Karpas-422 (cell line): ENCODE data around the gene IL1RN. TPM values are rescaled to one million over a fixed set of nuclear protein-coding genes. Genes with fewer than 3 reads are reported as not detected.

Experiments used
- DNase-seq: peaks from one replicate; pipeline ENCODE4 v3.0.0-alpha.2; 2015
- H2AFZ ChIP-seq: fragments of 200-600 bp; sonication (generic); 2 replicates; pipeline ENCODE4 v1.6.1; 2014; ENCODE audit warnings: antibody characterized with exemption, low read length, mixed read lengths
- H3K27ac ChIP-seq: fragments of 200-600 bp; sonication (generic); 2 replicates; pipeline ENCODE4 v1.5.1; 2014; ENCODE audit warnings: mild to moderate bottlenecking, low read length, moderate library complexity
- H3K27me3 ChIP-seq: fragments of 200-600 bp; sonication (generic); 2 replicates; pipeline ENCODE4 v1.6.1; 2014; ENCODE audit warnings: low read length, mixed read lengths
- H3K36me3 ChIP-seq: fragments of 200-600 bp; sonication (generic); 2 replicates; pipeline ENCODE4 v1.6.1; 2014; ENCODE audit warnings: low read length, mixed read lengths; ENCODE audit not compliant: insufficient read depth
- H3K4me1 ChIP-seq: fragments of 200-600 bp; sonication (generic); 2 replicates; pipeline ENCODE4 v1.6.1; 2014; ENCODE audit warnings: mild to moderate bottlenecking, low read length, mixed read lengths
- H3K4me2 ChIP-seq: fragments of 200-600 bp; sonication (generic); 2 replicates; pipeline ENCODE4 v1.6.1; 2014; ENCODE audit warnings: low read length, low read depth, mild to moderate bottlenecking; ENCODE audit not compliant: poor library complexity, severe bottlenecking
- H3K4me3 ChIP-seq: fragments of 200-600 bp; sonication (generic); 2 replicates; pipeline ENCODE4 v1.5.1; 2014; ENCODE audit warnings: mild to moderate bottlenecking, antibody characterized with exemption, low read length, mixed read lengths
- H3K79me2 ChIP-seq: fragments of 200-600 bp; sonication (generic); 2 replicates; pipeline ENCODE4 v1.6.1; 2014; ENCODE audit warnings: mild to moderate bottlenecking, low read length, mixed read lengths
- H3K9ac ChIP-seq: fragments of 200-600 bp; sonication (generic); 2 replicates; pipeline ENCODE4 v1.6.0; 2014; ENCODE audit warnings: low read length
- H3K9me2 ChIP-seq: fragments of 200-600 bp; sonication (generic), shearing (Covaris generic); replicated peaks from 2 replicates; pipeline ENCODE4 v1.6.0; 2014; ENCODE audit warnings: mild to moderate bottlenecking, low read length, moderate library complexity; ENCODE audit not compliant: insufficient read depth
- H3K9me3 ChIP-seq: fragments of 300-700, 200-600 bp; sonication (generic); 2 replicates; pipeline ENCODE4 v1.6.1; 2014; ENCODE audit warnings: low read length, mixed read lengths
- H4K20me1 ChIP-seq: fragments of 200-600 bp; sonication (generic); 2 replicates; pipeline ENCODE4 v1.6.1; 2014; ENCODE audit warnings: mild to moderate bottlenecking, antibody characterized with exemption, low read length, low read depth; ENCODE audit not compliant: insufficient read depth
- total RNA-seq: library from RNA; depleted of rRNA; stranded (reverse); fragments of >200 nt; shearing (Covaris generic); gene quantifications from 2 replicates; pipeline ENCODE4 v1.2.3, GENCODE V29; 2014; ENCODE audit warnings: low replicate concordance

The IL1RN gene
- total RNA-seq, 1 experiment from 2014 or later, result not detected

DNA sequence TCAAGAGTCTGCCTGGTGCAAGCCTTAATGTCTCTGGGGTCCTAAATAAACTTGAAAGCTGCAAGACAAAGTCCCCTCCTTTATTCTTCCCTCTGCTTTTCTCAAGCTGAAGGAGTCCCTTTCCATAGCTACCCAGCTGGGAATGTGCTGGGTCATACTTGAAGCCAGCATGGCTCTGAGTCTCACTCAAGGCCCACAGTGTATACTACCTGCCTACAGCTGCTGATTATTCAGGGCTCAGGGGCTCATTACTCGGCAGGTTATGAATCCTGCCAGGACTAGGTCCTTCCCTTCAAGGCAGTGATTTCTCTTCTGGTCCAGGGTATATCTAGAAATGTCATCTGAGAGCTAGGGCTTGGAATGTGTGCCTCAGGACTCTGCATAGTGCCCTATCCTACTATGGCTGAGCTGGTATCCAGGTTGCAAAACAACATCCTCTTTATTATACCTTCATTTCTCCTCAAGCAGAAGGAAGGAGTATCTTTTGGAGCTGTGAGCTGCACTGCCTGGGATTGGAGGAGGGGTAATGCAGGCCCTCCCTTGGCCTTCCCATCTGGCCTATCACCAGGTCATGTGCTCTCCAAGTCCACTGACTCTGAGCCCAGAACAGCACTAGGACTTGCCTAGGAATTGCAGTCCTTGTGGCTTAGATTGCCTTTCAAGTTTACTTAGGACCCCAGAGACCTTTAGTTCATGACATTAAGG lies 22.3 kb downstream of the IL1RN start:
- no peak overlapping the region for H3K4me2 ChIP-seq
- H3K27ac ChIP-seq, result no peak overlapping the region
- no peaks in the 10 kb centered on the region for H4K20me1 ChIP-seq
- no peaks in the 10 kb centered on the region for H3K27me3 ChIP-seq
- no peak overlapping the region for H3K4me3 ChIP-seq
- DNase-seq, result no peak
- H3K79me2 ChIP-seq, result no peaks in the 10 kb centered on the region
- H2AFZ ChIP-seq, result no peak overlapping the region
- no peaks in the 10 kb centered on the region for H3K4me1 ChIP-seq
- no peaks in the 10 kb centered on the region for H3K36me3 ChIP-seq
- H3K9ac ChIP-seq, result no peak overlapping the region
- H3K9me2 ChIP-seq, result no peaks in the 10 kb centered on the region
- H3K9me3 ChIP-seq, result no peaks in the 10 kb centered on the region

DNA sequence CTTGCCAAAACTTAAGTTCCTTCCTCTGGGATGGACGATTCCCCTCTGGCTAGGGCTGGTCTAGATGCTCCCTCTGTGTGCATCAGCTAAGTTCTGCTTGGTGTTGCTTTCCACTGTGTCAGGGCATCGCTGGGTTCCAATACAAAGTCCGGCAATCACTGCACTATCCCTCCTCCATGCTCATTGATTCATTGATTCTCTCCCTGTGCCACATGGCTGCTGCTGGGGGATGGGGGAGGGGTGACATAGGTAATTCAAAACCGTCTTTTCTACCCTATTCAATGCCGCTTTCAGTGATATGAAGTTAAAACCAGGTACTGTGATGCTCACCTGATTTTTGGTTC lies 22.8 kb downstream of the IL1RN start:
- no peaks in the 10 kb centered on the region for H3K79me2 ChIP-seq
- H3K4me1 ChIP-seq, result no peaks in the 10 kb centered on the region
- H3K36me3 ChIP-seq, result no peaks in the 10 kb centered on the region
- H3K4me2 ChIP-seq, result no peak overlapping the region
- DNase-seq, result no peak
- no peak overlapping the region for H3K27ac ChIP-seq
- no peaks in the 10 kb centered on the region for H3K9me3 ChIP-seq
- no peaks in the 10 kb centered on the region for H4K20me1 ChIP-seq
- no peaks in the 10 kb centered on the region for H3K27me3 ChIP-seq
- H3K4me3 ChIP-seq, result no peak overlapping the region
- no peak overlapping the region for H3K9ac ChIP-seq
- no peaks in the 10 kb centered on the region for H3K9me2 ChIP-seq
- no peak overlapping the region for H2AFZ ChIP-seq

DNA sequence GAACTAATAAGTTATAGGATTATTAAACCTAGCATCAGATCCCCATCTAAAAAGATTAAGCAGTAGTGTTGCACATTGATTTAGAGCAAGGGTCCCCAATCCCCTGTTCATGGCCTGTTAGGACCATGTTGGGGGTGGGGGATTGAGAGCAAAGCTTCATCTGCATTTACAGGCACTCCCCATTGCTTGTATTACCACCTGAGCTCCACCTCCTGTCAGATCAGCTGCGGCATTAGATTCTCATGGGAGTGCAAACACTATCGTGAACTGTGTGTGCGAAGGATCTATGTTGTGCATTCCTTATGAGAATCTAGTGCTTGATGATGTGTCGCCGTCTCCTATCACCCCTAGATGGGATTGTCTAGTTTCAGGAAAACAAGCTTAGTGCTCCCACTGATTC lies 27.9 kb downstream of the IL1RN start:
- Histone ChIP-seq H3K4me1 (no peaks in the 10 kb centered on the region), H3K79me2 (no peaks in the 10 kb centered on the region), H3K9me2 (no peaks in the 10 kb centered on the region), H3K9me3 (no peaks in the 10 kb centered on the region), H4K20me1 (no peaks in the 10 kb centered on the region), H2AFZ (no peak overlapping the region), H3K27me3 (no peaks in the 10 kb centered on the region), H3K27ac (no peak overlapping the region), H3K36me3 (no peaks in the 10 kb centered on the region), H3K4me3 (no peak overlapping the region), H3K9ac (no peak overlapping the region), H3K4me2 (no peak overlapping the region)
- no peak for DNase-seq

DNA sequence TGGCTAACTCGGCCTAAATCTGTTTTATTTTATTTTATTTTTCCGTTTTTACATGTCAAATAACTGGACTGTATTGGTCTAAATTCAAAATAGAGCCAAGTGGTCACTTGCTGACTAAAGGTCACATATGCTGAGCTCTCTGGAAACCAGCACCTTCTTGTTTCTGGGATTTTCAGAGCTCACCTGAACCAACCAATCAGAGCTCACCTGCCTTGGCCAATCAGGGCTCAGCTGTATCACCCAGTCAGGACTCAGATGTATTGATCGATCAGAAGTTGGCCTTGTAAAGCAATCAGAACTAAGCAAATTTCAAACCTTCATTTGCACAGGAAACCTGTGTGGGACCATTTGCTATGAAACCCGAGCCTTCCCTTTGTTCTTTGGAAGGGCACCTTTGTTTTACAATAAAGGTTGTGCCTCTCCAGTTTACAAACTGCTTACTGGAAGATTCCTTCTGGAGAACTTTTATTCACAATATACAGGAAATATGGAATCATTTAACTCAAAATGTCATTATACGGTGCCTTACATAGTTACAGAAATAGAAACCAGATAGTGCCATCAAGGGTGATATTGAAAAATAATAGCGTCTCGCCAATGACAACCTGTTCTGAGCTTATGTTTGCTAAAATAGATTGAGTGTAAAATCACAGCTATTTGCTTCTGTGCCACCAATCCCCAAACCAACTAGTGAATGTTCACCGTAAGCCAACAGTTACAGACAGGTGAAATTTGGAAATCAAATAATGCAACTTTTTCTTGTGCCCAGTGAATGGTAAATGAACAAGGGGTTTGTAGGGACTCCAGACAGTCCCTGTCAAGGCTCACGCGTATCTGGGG lies 29.1 kb downstream of the IL1RN start:
- no peak for DNase-seq
- H4K20me1 ChIP-seq, result no peaks in the 10 kb centered on the region
- no peaks in the 10 kb centered on the region for H3K79me2 ChIP-seq
- no peaks in the 10 kb centered on the region for H3K4me1 ChIP-seq
- H3K9me3 ChIP-seq, result no peaks in the 10 kb centered on the region
- no peaks in the 10 kb centered on the region for H3K9me2 ChIP-seq
- no peaks in the 10 kb centered on the region for H3K27me3 ChIP-seq
- no peak overlapping the region for H3K4me2 ChIP-seq
- H3K4me3 ChIP-seq, result no peak overlapping the region
- H3K36me3 ChIP-seq, result no peaks in the 10 kb centered on the region
- H3K27ac ChIP-seq, result no peak overlapping the region
- H3K9ac ChIP-seq, result no peak overlapping the region
- no peak overlapping the region for H2AFZ ChIP-seq

DNA sequence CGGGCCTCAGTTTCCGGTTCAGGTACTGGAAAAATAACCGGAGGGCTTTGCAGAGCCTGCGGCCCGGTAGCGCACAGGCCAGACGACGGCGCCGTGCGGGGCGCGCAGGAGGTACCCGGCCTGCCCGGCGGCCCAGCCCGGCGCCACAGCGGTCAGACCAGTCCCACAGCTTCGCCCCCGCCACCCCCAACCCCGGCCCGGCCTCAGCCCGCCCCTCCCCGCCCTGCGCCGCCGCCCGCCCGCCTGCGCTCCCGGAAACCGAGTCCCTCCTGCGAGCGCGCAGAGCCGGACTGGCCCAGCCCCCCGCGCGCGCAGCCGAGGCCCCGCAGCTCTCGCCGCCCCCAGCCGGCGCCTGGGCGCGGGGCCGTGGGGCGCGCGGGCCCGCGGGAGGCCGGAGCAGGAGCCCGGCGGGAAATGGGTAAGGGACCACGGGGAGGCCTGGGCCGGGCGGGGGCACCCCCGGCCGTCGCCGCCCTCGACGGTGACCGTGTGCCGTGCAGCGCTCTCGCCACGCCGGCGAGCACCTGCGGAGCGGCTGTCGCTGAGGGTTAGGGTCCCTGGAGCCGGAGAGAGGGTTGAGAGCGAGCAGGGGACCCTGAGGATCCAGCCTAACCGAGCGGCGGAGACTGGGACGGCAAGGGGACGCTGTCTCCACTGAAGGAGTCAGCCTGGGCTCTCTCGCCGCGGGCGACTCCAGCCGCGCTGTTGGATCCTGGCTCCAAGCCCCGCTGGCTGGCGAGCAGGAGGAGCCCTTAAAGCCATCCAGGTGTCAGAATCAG lies 29.9 kb downstream of the IL1RN start:
- Histone ChIP-seq H3K79me2 (no peaks in the 10 kb centered on the region), H3K4me1 (no peaks in the 10 kb centered on the region), H3K9me3 (no peaks in the 10 kb centered on the region), H3K27me3 (no peaks in the 10 kb centered on the region), H3K4me2 (no peak overlapping the region), H3K36me3 (no peaks in the 10 kb centered on the region), H3K9ac (no peak overlapping the region), H3K27ac (no peak overlapping the region), H2AFZ (no peak overlapping the region), H3K9me2 (no peaks in the 10 kb centered on the region), H3K4me3 (no peak overlapping the region), H4K20me1 (no peaks in the 10 kb centered on the region)
- no peak for DNase-seq

DNA sequence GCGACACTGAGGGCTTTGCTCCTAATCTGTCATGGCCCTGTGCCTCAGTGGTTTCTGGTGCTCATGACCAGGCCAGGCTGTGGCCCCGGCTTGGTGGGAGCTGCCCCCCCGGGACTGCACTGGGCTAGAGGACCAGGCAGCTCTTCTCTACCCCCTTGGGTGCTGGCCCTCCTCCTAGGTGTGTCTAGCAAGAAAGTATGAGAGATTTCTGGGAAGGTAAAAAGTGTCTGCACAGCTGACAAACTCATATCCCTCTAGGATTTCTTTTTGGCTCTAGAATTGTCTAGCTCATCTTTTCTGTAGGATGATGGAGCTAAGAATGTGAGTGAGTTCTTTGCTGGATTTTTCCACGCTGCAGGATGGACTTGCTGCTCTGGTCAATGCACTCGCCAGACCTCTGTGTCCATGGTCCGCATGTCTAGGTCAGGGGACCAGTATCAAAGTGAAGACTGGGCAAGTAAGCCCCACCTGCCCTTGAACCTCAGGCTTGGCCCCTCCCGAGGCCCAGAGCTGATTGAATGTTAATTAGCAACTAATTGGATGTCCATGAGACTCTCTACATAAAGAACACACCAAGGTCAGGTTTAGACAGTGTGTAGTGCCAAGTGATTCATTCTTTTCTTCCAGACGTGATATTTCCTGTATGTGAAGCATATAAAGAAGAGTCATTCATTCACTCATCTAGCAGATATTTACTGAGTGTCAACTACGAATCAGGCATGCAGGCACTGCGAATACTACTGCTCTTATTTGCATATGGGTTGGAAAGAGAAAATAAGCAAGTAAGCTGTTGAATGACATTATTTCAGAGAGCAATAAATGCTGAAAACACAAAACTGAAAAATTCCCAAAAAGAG lies 30.7 kb downstream of the IL1RN start:
- Histone ChIP-seq H3K4me2 (no peak overlapping the region), H3K4me1 (no peaks in the 10 kb centered on the region), H3K9me2 (no peaks in the 10 kb centered on the region), H3K27ac (no peak overlapping the region), H3K79me2 (no peaks in the 10 kb centered on the region), H3K27me3 (no peaks in the 10 kb centered on the region), H3K9me3 (no peaks in the 10 kb centered on the region), H2AFZ (no peak overlapping the region), H3K4me3 (no peak overlapping the region), H3K36me3 (no peaks in the 10 kb centered on the region), H3K9ac (no peak overlapping the region), H4K20me1 (no peaks in the 10 kb centered on the region)
- no peak for DNase-seq

DNA sequence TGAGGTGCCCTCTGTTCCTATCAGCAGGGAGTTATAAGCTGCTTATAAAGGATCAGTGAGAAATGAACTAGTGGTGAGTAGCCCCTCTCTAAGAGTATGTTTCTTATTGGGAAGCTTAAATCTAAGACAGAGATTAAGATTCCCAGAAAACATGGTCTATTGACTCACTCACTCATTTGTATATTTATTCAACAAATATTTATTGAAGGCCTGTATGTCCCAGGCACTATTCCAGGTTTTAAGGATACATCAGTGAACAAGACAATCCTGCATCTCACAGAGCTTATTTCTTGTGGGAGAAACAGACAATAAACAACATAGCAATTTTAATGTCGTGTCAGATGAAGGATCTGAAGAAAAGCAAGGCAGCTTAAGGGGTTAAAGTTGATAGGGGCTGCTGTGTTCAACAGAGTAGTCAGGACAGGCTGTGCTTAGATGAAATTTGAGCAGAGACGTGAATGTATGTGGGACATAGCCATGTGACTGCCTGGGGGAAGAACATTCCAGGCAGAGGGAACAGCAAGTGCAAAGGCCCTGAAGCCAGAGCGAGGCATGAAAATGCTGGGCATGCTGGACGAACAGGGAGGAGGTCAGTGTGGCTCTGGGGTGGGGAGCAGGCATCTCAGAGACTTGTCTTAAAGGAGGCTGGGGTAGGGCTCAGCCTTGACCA lies 31.6 kb downstream of the IL1RN start:
- no peaks in the 10 kb centered on the region for H3K9me2 ChIP-seq
- H3K27me3 ChIP-seq, result no peaks in the 10 kb centered on the region
- no peaks in the 10 kb centered on the region for H4K20me1 ChIP-seq
- no peak overlapping the region for H3K9ac ChIP-seq
- H3K27ac ChIP-seq, result no peak overlapping the region
- no peaks in the 10 kb centered on the region for H3K4me1 ChIP-seq
- H2AFZ ChIP-seq, result no peak overlapping the region
- no peaks in the 10 kb centered on the region for H3K9me3 ChIP-seq
- no peaks in the 10 kb centered on the region for H3K36me3 ChIP-seq
- no peak overlapping the region for H3K4me2 ChIP-seq
- H3K4me3 ChIP-seq, result no peak overlapping the region
- no peak for DNase-seq
- no peaks in the 10 kb centered on the region for H3K79me2 ChIP-seq
